DMS153 treated with DMSO at 0.1 percent for 48 hours (cell line): ENCODE data around the gene RNPEPL1.
"Not testable (repeated sequence)": the region's sequence is repeated elsewhere in the genome, so short reads cannot be mapped to it uniquely, and the experiment has no call there.

Experiments used
- DNase-seq: peaks from one replicate; lab custom pipeline; 2025; ENCODE audit not compliant: unreplicated experiment; lab: John Stamatoyannopoulos, UW

RNPEPL1 gene

GRCh38 chr2:240601831-240602160 lies 33.5 kb downstream of the RNPEPL1 start:
- no peak for DNase-seq

- DNase-seq = no peak
Observed at GRCh38 chr2:240602266-240603050, 34.2 kb downstream of the RNPEPL1 start.

- DNase-seq = no peak
Observed at GRCh38 chr2:240603081-240603835, 35.0 kb downstream of the RNPEPL1 start.

- no peak for DNase-seq
Observed at GRCh38 chr2:240603846-240604245, 35.6 kb downstream of the RNPEPL1 start.

GRCh38 chr2:240604291-240604938 lies 36.1 kb downstream of the RNPEPL1 start:
- no peak for DNase-seq

- no peak for DNase-seq
Observed at GRCh38 chr2:240604939-240605716, 36.8 kb downstream of the RNPEPL1 start.

- no peak for DNase-seq
Observed at GRCh38 chr2:240605867-240606743, 37.8 kb downstream of the RNPEPL1 start.

GRCh38 chr2:240611601-240612210 lies 43.4 kb downstream of the RNPEPL1 start:
- DNase-seq = no peak

- no peak for DNase-seq
Observed at GRCh38 chr2:240613781-240614180, 45.5 kb downstream of the RNPEPL1 start.

GRCh38 chr2:240614391-240614790 lies 46.1 kb downstream of the RNPEPL1 start:
- no peak for DNase-seq

GRCh38 chr2:240615396-240615795 lies 47.1 kb downstream of the RNPEPL1 start:
- no peak for DNase-seq

- DNase-seq = no peak
Observed at GRCh38 chr2:240615820-240616547, 47.7 kb downstream of the RNPEPL1 start.

- not testable (repeated sequence) for DNase-seq
Observed at GRCh38 chr2:240616860-240617666, 48.8 kb downstream of the RNPEPL1 start.

GRCh38 chr2:240618776-240619175 lies 50.5 kb downstream of the RNPEPL1 start:
- DNase-seq = no peak

- DNase-seq = no peak
Observed at GRCh38 chr2:240619506-240620148, 51.3 kb downstream of the RNPEPL1 start.

GRCh38 chr2:240620149-240620731 lies 52.0 kb downstream of the RNPEPL1 start:
- DNase-seq = no peak

- DNase-seq = no peak
Observed at GRCh38 chr2:240620859-240621258, 52.6 kb downstream of the RNPEPL1 start.

- DNase-seq = no peak
Observed at GRCh38 chr2:240622060-240622411, 53.8 kb downstream of the RNPEPL1 start.
